Spleen (tissue), 7 donors: ENCODE results near the gene MIPEP.

Source experiments
- POLR2A ChIP-seq, 3 donors: fragments of 450-650 bp; IDR thresholded peaks; one replicate each; pipeline ENCODE4 v1.5.1; 2017; ENCODE audit warnings: antibody characterized with exemption in 3 of 3, mild to moderate bottlenecking in 1 of 3
- POLR2AphosphoS5 ChIP-seq, 3 donors: sonication (generic); formaldehyde crosslinking; IDR thresholded peaks; one replicate each; pipeline ENCODE4 v1.5.1; 2017; ENCODE audit warnings: antibody characterized with exemption in 3 of 3
- TF ChIP-seq, protein P1 (sequence below), 11 experiments: fragments of 200-600 bp in 7 of 11; fragments of 450-650 bp in 4 of 11; sonication (generic) in 4 of 11; IDR thresholded peaks in 8 of 11; conservative IDR thresholded peaks in 3 of 11; 1 replicate in 7 of 11; 2 replicates in 4 of 11; pipeline versions ENCODE4 v1.4.0 to v1.8.0; 2016 to 2021; ENCODE audit warnings: antibody characterized with exemption in 11 of 11, inconsistent platforms in 4 of 11, mild to moderate bottlenecking in 1 of 11
- donor health status: DM: no; HTN: no; CAD: no; lungs with moderate emphysema.
- donor health status: DM: no; HTN: no; CAD: no.
- donor health status: DM: no; HTN: no; CAD: no.

DNA sequence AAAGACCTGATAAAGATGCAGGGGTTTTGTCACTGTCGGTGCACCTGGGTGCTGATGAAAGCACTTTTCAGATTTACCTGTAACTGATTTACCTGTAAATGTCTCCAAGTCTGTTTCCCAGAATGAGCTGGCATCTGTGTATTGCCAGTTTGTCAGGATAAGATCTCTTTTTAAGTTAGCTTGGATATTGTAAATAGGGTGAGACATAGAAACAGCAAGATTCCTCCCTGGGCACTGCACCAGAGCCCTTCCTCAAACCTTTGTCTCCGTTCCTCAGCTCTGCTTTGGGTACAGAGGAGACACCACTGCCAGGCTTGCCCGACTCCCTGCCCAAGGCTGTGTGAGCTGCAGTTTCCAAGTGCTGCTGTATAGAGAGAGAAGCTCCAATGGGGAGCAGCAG, 160.4 kb downstream of the MIPEP start:
- TF ChIP-seq, protein P1, sequence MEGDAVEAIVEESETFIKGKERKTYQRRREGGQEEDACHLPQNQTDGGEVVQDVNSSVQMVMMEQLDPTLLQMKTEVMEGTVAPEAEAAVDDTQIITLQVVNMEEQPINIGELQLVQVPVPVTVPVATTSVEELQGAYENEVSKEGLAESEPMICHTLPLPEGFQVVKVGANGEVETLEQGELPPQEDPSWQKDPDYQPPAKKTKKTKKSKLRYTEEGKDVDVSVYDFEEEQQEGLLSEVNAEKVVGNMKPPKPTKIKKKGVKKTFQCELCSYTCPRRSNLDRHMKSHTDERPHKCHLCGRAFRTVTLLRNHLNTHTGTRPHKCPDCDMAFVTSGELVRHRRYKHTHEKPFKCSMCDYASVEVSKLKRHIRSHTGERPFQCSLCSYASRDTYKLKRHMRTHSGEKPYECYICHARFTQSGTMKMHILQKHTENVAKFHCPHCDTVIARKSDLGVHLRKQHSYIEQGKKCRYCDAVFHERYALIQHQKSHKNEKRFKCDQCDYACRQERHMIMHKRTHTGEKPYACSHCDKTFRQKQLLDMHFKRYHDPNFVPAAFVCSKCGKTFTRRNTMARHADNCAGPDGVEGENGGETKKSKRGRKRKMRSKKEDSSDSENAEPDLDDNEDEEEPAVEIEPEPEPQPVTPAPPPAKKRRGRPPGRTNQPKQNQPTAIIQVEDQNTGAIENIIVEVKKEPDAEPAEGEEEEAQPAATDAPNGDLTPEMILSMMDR (IDR thresholded peaks at IDR 0.05 in 8 of 11, conservative IDR thresholded peaks at IDR 0.05 in 3 of 11): no peak
- no peak for TF ChIP-seq POLR2A (IDR thresholded peaks at IDR 0.05)
- no peak for TF ChIP-seq POLR2AphosphoS5 (IDR thresholded peaks at IDR 0.05)
